Mammary epithelial cell (primary cell): Measurements from ENCODE around the gene PTPRJ.

ENCODE experiments used
- CTCF ChIP-seq, 2 donors: IDR thresholded peaks in 1 of 2; conservative IDR thresholded peaks in 1 of 2; 2 replicates each; pipeline ENCODE4 v1.5.1; 2011 to 2012; ENCODE audit warnings: inconsistent platforms in 2 of 2, low read length in 2 of 2, mild to moderate bottlenecking in 2 of 2, control low read depth in 1 of 2, low read depth in 1 of 2; ENCODE audit not compliant: insufficient read depth in 1 of 2; ENCODE audit errors: extremely low read depth in 1 of 2
- EZH2 ChIP-seq: IDR thresholded peaks from 2 replicates; pipeline ENCODE4 v1.6.1; 2012; ENCODE audit warnings: low read length, inconsistent platforms, borderline replicate concordance

DNA sequence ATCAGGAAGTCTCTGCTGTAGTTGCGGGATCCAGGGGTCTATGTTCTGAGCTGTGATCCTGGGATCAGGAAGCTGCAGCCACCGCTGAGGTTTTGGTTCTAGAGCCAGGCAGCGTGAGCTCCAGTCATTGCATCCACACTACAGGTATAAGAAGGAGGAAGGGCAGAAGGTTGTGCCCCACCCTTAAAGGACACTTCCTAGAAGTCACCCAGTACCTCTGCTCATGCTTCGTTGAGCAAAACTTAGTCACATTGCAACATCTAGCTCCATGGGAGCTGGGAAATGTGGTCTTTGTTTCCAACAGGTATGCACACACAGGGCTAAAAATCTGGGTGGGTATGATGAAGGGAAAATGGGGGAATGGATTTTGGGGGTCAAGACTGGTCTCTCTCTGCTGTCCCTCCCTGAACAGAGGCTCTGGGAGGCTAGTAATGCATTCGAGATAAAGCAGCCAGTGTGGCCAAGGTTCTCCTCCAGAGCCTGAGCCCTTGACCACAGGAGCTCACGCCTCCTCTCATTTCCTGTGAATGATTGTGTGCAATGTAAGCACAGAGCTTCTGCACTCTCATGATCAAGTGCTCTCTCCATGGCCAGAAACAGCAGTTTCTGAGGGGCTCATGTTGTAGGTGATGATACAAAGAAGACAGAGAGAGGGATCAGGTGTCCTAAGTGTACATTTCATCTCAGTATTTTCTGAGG, 149.5 kb downstream of the PTPRJ start:
- no peak for TF ChIP-seq CTCF (conservative IDR thresholded peaks at IDR 0.05 in 1 of 2, IDR thresholded peaks at IDR 0.05 in 1 of 2; ENCODE audit: extremely low read depth in 1 of 2, insufficient read depth in 1 of 2, low read depth in 1 of 2, low read length in 2 of 2)
- TF ChIP-seq EZH2 = no peak
